HG02610 (cell line): ENCODE measurements around the gene CCDC136.
A peak's percentile ranks its signal among the peaks of the same experiment; 100 is the strongest.

Experiments used
- ATAC-seq: cut with Tn5 transposase; IDR thresholded peaks from one replicate; pipeline ENCODE4 v1.9.1; 2021; ENCODE audit warnings: mild to moderate bottlenecking, moderate library complexity; ENCODE audit not compliant: unreplicated experiment

The CCDC136 gene

DNA sequence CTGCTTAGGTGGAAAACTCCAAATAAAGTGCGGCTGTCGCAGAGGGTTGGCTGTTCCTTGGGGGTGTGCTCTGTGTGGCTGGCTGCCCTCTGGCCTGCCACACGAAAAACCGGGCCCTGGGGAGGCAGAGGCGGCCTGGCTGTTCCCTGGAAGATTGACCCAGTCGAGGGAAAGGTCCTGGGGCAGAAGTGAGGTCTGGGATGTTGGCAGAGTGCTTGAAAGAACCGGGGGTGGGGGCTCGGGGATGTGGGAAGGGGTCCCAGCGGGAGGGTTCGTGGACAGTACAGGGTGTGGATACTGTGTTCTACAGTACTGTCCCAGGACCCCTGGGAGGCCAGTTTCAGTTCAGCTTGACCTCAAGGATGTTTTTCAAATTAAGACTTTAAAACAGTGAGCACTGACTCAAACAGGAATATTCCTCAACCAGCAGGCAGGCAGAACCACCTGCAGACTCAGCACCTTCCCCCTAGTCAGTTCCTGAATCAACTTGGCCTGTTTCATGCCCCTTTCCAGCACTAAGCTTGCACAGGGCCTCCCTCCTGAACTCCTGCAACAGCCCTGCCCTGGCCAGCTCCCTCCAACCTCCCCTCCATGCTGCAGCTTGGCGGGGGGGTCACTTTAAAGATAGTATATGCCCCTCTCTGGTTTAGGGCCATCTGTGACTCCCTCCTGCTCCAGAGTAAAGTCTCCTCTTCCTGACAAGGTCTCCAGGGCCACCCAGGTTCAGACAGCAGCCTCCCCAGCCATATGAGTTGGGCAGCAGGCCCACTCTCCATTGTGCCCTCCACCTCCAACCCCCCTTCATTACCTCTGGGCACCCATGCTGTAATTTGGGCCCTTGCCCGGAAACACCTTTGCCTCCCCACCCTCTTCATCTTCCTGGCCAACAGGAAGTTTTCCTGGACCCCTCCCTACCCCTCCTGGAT lies 67.7 kb downstream of the CCDC136 start:
- no peak for ATAC-seq

DNA sequence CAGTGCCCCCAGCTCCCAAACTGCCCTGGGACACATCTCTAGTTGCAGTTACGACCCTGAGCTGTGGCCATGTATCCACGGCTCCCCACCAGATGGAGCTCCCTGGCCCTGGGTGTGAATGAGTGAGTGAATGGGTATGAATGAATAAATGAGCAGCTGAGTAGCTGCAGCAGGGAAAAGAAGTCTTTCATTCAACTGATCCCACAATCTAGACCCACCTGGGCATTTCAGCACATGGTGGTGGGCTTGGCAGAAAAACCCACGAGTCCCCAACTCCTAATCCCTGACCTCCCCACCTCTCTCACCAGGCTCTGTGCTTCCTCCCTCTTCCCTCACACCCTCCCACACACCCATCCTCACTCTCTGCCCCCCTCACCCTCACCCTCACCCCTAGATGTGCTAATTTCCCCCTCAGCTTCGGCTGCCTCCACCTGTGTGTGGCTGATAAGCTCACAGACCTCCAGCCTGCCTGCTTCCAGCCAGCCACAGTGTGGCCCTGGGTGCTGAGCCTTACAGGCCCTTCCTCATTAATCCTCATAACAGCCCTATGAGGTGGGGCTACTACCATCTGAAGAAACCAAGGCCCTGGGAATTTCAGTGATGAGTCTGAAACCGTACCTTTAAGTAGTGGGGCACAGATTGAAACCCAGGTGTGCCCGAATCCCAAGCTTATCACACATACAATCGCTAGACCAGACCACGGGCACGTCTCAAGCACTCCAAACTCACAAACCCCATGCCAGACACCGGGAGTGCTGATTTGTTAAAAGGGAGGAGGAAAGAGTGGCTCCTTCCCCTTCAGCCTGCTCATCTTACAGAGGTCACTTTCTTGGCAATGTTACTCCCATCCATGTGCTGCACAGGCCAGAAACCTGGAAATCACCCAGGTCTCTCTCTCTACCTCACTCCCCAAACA lies 68.6 kb downstream of the CCDC136 start:
- no peak for ATAC-seq

DNA sequence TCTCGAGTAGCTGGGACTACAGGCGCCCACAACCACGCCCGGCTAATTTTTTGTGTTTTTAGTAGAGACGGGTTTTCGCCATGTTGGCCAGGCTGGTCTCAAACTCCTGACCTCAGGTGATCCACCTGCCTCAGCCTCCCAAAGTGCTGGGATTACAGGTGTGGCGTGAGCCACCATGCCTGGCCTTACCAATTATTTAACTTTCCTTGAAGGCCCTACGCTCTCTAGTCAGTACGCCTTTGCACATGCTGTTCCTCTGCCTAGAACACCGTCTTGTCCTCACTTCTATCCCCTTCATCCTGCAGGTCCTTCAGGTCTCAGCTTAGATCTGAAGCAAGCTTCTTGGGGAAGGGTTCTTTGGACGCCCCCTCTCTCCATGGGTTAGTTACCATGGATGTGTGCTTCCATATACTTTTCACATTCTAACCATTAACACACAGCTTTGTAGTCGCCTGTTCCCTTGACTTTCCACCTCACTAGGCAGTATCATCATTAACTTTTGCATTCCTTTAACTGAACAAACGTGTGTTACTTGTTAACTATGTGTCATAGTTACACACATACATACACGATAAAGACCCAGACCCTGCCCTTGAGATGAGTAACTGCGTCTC lies 70.3 kb downstream of the CCDC136 start:
- no peak for ATAC-seq

DNA sequence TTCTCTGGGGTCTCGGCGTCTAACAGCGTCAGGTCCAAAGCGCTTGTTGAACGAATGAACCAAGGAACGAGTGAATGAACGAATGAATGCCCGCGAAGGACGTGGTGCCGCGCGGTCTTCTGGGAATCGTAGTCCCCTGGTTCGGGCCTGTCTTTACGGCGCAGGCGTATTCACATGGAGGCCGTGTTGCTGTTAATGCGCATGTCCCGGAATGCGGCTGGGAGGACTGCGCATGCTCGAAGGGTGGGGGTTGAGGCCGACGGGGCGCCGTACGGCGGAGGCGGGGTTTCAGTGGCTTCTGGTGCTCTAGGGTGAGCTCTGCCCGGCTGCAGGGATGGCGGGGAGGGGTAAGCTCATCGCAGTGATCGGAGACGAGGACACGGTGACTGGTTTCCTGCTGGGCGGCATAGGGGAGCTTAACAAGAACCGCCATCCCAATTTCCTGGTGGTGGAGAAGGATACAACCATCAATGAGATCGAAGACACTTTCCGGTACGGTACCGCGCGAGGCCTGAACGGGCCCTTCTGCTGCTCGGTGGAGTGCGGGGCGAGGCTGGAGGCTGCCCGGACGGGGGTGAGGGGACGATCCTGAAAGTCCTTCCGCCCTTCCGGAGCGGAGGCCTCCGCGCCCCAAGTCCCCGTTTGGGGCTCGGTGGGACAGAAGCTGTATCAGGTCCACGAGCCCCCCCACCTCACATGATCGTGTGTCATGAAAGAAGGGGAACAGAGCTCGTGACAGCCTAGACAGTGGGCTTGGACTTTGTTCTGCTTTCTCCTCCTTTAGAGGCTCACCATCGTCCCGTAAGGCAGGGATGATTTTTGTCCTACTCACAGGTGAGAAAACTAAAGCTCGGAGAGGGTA lies 71.0 kb downstream of the CCDC136 start, which contains the start of gene ATP6V1F:
Gene ATP6V1F (plus strand): TSS at position 286 of the 862 bp plus-strand sequence. CDS start 49 bp downstream, at position 335.
- ATAC-seq: peak; percentile 90

DNA sequence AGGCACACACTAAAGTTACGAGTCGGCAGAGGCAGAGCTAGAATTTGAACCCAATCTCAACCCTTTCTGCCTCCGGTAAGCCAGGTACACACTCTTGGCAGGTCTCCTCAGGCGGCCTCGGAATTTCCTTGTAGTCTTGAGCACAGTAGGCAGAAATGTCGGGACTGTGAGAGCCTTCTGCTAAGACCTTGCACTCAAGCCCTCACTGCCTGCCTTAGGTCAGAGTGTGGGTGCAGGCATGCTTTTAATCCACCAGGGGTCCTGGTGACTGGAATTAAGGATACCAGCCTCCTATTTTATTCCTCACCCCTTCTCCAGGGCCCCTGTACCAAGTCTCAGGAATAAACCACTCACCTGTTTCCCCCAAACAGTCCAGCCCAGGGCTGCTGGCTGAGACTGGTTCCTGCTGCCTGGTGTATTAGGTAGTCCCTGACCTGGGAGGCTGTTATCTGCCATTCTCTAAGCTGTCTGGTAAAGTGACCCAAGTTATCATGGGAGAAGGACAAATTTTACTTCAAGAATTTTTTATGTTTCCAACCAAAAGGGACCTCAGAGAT lies 71.7 kb downstream of the CCDC136 start:
- ATAC-seq: peak; percentile 42

DNA sequence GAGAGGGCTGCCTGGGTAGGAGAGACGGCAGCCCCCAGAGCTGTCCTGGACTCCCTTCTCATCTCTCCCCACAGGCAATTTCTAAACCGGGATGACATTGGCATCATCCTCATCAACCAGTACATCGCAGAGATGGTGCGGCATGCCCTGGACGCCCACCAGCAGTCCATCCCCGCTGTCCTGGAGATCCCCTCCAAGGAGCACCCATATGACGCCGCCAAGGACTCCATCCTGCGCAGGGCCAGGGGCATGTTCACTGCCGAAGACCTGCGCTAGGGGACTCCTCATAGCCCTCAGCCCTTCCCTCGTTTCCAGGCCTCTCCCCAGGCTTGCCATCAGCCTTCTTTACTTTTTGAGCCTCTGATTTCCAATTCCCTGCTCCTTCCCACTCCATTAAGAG lies 73.5 kb downstream of the CCDC136 start:
- no peak for ATAC-seq

DNA sequence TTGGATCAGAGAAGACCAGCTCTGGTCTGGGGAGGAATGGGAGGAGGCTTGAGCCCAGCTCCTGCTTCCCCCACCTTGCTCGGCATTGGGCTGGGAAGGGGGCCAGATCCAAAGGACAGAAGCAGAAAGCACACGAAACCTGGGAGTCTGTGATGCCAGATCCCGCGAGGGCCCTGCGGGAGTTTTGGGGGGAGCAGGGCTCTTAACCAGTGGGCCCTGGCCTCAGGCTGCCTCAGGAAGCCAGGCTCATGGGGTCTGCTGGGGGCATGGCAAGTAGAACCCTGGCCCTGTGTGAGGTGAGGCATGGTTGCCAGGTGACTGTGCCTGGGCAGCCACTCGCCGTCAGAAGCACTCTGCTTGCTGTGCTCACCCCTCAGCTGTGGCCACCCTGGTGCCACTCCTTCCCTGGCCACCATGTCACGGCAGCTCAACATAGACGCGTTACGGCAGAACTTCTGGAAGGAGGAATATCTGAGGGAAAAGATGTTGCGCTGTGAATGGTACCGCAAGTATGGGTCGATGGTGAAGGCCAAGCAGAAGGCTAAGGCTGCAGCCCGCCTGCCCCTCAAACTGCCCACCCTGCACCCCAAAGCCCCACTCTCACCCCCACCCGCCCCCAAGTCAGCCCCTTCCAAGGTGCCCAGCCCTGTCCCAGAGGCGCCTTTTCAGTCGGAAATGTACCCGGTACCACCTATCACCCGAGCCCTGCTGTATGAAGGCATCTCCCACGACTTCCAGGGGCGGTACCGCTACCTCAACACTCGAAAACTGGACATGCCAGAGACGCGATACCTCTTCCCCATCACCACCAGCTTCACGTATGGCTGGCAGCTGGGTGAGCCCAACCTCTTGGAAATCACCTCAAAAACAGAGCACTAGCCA lies 74.5 kb downstream of the CCDC136 start:
- no peak for ATAC-seq

DNA sequence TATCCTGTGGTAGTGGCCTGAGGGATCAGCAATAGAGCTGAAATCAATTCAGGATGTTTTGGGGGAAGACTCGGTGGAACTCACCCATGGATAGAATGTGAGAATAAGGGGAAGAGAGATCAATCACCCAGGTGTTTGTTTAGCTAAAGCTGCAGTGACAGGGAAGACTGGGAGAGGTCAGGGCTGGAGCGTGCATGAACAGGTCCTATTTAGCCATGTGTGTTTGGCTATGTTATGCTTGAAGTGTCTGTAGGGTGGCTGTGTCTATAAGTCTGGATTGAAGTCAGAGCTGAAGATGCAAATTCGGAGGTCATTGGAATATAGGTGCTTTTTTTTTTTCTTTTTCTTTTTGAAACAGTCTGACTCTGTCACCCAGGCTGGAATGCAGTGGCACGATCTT lies 75.5 kb downstream of the CCDC136 start:
- ATAC-seq: no peak

DNA sequence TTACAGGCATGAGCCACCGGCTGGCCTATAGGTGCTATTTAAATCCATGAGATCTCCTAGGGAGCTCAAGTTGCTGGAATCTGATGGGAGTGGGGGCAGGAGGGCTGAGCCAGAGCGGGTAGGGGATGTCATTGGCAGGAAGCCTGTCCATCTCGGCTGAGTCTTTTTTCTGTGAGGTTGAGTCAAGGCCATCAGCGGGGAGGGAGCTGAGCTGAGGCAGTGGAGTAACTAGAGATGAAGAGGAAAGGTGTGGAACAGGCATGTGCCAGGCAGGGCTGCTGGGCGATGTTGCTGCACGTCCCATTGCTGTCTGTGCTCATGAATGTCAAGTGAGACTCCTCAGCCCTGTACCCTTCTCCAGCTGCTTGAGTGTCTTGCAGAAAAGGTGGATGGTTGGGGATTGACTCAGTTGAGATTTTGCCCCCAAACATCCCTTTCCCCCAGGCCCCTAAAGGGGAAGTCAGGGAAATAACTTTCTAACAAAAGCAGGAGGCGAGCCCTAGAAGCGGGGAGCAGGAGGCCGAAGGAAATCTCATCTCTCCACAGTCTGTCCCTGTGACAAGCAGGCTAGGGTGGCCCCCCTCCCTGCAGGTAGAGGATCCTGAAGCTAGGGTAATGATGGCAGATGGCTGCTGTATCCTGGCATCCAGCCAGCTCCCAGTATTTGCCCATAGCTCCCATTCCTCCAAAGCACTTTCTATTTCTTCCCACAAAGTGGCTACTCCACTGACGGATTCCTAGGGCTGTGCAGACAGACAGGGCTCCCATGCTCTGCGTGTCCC lies 76.3 kb downstream of the CCDC136 start:
- ATAC-seq: no peak

DNA sequence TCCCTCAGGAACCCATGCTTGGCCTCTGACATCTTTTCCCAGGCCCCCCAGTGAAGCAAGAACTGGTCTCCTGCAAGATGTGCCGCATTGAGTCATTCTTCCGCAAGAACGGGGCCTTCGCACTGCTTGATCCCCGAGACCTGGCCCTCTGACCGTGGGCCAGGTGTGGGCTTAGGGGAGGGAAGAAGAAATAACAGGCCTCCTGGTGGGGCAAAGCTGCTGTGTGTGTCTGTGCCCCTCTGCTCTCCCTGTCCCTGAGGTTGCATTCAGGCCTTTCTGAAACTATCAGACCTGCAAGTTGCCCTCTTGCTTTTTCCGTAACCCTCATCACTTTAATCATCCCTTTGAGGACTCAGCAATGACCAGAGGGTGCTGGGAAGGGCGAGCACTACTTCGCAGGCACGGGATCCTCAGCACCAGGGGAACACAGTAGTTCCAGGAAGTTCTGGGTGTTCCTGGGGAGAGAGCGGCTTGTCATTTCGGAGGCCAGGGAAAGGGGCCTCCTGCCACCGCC lies 76.9 kb downstream of the CCDC136 start:
- ATAC-seq: no peak

DNA sequence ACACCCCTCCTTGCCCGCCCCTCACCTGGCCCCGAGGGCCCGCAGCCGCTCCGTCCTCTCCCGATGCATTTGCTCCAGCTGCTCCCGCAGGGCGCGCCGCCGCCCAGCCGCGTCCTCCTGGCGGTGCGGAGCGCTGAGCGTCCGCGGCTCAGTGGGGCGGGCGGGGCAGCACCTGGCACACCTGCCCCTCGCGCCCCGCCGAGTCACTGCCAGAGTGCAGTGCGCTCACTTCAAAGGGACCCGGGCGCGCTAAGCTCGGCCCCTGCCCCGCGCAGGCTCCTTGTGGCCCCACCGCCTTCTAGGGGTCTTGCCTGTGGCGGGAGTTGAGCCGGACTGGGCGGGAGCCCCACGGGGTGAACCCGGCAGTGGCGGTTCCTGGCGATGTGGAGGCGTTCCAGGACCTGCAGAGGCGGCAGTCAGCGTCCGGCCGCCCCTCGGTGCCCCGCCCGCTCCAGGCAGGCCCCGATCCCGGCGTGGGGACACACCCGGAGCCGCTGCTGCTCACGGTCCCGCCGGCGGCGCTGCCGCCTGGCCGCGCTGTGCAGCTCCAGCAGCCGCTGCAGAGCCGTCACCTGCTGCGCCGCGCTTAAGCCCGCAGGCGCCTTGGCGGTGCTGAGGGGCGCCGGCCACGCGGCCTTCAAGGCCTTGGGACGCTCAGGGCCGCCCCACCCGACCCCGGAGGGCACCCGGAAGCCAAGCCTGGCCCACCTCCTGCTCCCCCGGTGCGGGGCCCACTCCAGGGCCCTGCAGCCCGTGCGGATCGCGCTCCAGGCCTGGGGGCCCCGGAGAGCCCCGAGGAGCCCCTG lies 77.6 kb downstream of the CCDC136 start:
- peak; percentile 65 for ATAC-seq

DNA sequence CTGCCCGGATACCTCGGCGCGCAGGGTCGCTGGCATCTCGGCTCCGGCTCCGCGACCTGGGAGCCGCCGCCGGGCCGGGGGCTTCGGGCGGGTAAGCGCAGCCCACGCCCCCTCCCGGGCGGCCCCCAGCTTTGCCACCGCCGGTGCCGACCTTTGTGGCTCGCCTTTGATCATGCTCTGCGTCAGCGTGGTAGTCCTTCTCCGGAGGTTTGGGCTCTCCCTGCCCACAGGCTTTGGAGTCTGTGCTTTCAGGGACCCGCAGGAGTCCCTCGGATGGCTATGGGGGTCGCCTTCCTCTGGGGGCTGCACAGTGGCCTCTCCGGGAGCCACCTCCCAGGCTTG lies 78.1 kb downstream of the CCDC136 start:
- ATAC-seq: peak; percentile 15

DNA sequence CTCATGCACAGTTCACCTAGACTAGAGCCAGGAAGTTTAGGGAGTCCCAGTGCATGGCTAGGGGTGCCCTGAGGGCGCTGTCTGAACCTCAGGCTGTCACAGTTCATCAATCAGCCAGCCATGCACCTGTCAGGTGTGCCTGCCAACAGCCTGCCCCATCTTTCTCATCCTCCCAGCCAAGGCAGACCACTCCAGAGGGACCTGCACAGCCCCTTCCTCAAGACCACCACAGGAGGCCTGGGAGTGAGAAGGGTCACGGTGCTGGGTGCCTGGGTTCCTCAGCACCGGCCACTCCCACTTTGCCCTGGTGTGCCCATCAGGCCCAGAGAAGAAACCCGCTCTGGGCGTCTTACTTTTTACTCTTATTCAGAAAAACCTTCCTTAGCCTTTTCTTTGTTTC lies 79.3 kb downstream of the CCDC136 start:
- no peak for ATAC-seq
